GM21786 (cell line): ENCODE measurements around the gene ZNF888.
"Not testable (repeated sequence)": the region's sequence is repeated elsewhere in the genome, so short reads cannot be mapped to it uniquely, and the experiment has no call there.

Experiments
- ATAC-seq: cut with Tn5 transposase; IDR thresholded peaks from one replicate; pipeline ENCODE4 v1.9.1; 2021; ENCODE audit not compliant: unreplicated experiment

The ZNF888 gene

DNA sequence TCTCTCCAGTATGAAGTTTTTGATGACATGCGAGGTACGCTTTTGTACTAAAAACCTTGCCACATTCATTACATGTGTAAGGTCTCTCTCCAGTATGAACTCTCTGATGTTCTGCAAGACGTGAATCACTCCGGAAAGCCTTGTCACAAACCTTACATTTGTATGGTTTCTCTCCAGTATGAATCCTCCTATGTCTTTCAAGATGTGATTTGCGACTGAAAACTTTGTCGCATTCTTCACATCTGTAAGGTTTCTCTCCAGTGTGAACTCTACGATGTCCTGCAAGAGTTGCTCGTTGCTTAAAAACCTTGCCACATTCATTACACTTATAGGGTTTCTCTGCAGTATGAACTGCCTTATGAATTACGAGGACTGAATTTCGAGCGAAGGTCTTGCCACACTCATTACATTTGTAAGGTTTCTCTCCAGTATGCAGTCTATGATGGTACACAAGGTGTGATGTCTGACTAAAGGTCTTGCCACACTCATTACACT, 42.3 kb downstream of the ZNF888 start:
- no peak for ATAC-seq

DNA sequence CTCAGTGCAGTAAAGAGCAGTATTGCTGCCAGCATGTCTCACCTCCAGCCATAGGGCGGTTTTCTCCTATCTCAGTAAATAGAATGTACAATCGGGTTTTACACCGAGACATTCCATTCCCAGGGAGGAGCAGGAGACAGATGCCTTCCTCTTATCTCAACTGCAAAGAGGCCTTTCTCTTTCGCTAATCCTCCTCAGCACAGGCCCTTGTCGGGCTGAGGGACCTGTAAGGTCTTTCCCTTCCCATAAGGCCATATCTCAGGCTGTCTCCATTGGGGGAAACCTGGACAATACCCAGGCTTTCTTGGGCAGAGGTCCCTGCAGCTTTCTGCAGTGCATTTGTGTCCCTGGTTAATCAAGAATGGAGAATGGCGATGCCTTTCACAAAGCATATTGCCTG, 50.2 kb downstream of the ZNF888 start:
- ATAC-seq: not testable (repeated sequence)

DNA sequence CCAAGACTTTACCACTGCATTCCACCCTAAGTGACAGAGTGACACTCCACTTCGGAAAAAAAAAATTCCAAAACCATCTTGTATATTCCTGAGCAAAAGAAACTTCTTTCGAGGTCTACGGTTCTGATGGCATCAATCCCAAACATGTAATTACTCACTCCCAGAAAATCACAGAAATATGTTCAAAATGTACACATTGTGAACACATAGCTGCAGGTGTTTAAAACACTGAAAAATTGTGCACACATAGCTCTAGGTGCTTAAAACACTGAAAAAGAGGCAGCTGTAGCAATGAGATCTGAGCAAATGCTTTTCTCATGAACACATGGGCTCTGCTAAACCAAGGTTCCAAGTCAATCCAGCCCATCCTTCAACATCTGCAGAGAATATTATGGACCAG, 51.8 kb downstream of the ZNF888 start:
- no peak for ATAC-seq

DNA sequence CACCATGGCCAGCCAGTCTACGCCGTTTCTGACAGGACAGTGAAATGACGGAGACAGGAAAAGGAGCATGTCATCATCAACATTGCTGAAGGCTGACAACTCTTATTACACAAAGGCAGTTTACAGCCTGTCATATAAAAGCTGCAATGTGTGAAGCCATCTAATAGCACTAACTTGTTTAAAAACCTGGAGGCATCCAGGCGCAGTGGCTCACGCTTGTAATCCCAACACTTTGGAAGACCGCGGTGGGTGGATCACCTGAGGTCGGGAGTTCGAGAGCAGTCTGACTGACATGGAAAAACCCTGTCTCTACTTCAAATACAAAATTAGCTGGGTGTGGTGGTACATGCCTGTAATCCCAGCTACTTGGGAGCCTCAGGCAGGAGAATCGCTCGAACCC, 55.2 kb downstream of the ZNF888 start:
- ATAC-seq: not testable (repeated sequence)

DNA sequence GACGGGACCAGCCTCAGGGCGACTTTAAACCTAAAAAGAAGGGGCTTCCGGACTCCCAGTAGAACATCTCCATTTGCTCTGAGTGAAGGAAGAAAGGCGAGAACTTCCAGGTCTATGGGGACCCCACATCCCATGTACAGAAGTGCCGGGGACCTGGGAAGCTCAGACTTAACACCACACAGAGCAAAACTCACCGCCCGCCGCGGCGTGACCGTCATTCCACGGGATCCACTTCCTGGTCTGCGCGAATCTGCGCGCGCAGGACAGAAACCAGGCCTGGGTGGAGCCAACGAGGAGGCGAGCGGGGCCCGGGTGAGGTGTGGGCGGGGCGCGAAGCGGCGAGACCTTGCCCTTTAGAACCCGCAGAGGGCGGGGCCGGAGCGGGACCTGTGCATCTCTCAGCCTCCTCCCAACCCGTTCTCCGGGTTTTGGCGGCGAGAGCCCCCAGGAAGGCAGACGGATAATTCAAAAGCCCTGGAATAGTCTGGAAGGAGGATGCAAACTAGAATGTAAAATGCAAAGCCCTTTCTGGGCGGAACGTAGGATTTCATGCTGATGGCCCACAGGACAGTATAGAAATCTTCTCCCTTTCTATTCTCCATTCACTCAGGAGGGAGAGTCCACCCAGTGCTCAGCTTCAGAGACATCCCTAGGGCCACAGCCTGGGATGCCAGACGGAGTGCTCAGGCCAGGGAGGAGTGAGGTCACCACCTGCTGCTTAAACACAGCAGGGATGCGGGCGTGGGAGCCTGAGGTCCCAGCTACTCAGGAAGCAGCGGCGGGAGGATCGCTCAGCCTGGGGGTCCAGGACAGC, 65.6 kb downstream of the ZNF888 start, which contains the start of gene ZNF468:
Gene ZNF468, minus strand, starts transcription at position 242 of the 814 bp plus-strand sequence. CDS start 3,347 bp downstream, outside the sequence.
- peak; percentile 94 for ATAC-seq

DNA sequence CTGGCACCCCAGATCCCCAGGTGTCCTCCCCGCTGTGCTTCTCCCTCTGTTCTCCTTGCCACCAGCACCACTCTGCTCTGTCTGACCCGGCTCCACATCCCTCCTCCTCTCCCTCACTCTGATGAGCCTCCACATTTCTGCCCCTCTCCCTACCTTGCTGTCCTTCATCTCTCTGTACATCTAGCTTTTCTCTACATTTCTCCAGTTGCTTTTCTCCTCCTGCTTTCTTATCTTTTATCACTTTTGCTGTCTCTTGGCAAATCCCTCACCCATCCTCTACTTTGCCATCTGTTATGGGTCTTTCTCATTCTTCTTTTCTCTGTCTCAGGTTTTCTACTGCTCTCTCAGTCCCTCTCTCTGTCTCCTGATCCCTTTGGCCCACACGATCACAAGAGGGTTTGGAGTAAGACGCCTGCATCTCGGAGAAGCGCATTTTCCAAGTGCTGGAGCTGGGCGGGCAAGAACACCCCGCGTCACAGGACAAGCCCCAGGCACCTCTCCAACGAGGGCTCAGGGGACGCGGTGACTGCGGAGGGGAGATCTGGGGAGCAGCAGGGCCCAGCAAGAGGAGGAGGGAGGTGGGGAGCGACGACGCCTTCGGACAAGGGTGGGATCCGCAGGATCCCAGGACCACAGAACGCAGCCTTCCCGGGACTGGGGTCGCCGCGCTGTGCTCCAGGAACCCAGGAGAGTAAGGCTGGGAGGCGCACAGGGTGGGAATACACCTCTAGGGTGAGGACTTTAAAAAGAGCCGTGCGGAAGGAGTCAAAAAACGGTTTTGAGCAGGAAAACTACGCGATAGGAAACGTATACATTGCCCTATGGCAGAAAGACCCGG, 66.5 kb downstream of the ZNF888 start:
- ATAC-seq: not testable (repeated sequence)
